A673 (cell line): ENCODE data around the gene APOBEC3G.
"Not testable (repeated sequence)": the region's sequence is repeated elsewhere in the genome, so short reads cannot be mapped to it uniquely, and the experiment has no call there.

Experiments used
- CTCF ChIP-seq: fragments of 300-800, 200-600 bp; sonication (generic); conservative IDR thresholded peaks from 2 replicates; pipeline ENCODE4 v1.5.1; 2017; ENCODE audit warnings: low read depth, mild to moderate bottlenecking, antibody characterized with exemption, low read length, moderate library complexity, mixed read lengths
- EZH2 ChIP-seq: fragments of 200-600 bp; sonication (generic); IDR thresholded peaks from 2 replicates; pipeline ENCODE4 v1.6.1; 2017; ENCODE audit warnings: borderline replicate concordance, low read depth, mild to moderate bottlenecking, mixed read lengths, antibody characterized with exemption, low read length; ENCODE audit not compliant: poor library complexity, severe bottlenecking

- not testable (repeated sequence) for TF ChIP-seq CTCF, EZH2
These were observed 40.0 kb upstream of the APOBEC3G start for GRCh38 chr22:39037071-39037470.
